ENCODE data around the gene SPTBN2.
A peak's percentile ranks its signal among the peaks of the same experiment; 100 is the strongest.

The SPTBN2 gene

GRCh38 chr11:66638177-66639065 lies 90.6 kb downstream of the SPTBN2 start, which contains the start of gene RBM4:
Gene RBM4, plus strand, starts transcription at chr11:66638703. Its CDS starts 1,009 bp downstream, at chr11:66639712.
- DNase-seq, result peak; percentile 95

- DNase-seq, result no peak
Measured at GRCh38 chr11:66637557-66638176, 91.3 kb downstream of the SPTBN2 start.

- DNase-seq, result no peak
Measured at GRCh38 chr11:66636411-66636810, 92.6 kb downstream of the SPTBN2 start.

All from right kidney (tissue), 1 donor.